ENCODE results near the gene NEK7.
"Not testable (repeated sequence)": the region's sequence is repeated elsewhere in the genome, so short reads cannot be mapped to it uniquely, and the experiment has no call there.

Gene NEK7

GRCh38 chr1:198227454-198227853 is 70.7 kb downstream of the NEK7 start:
- H3K27ac ChIP-seq (ENCODE audit: low read length); H3K36me3 ChIP-seq (ENCODE audit: insufficient read depth, low read depth, low read length); H3K9me3 ChIP-seq (ENCODE audit: insufficient read depth, low read depth, low read length); H3K9ac ChIP-seq (ENCODE audit: low read depth, low read length); H3K27me3 ChIP-seq (ENCODE audit: insufficient read depth, low read length); H3K4me3 ChIP-seq (ENCODE audit: low read length): not testable (repeated sequence)
- H3K4me1 ChIP-seq (ENCODE audit: insufficient read depth, low read length), result peaks cover 11% of the 10 kb centered on the region

- H3K4me1 ChIP-seq (ENCODE audit: insufficient read depth, low read length), result peaks cover 23% of the 10 kb centered on the region
- no peaks in the 10 kb centered on the region for H3K27me3 ChIP-seq (ENCODE audit: insufficient read depth, low read length)
- no peak overlapping the region for H3K9ac ChIP-seq (ENCODE audit: low read depth, low read length)
- no peak overlapping the region for H3K27ac ChIP-seq (ENCODE audit: low read length)
- no peaks in the 10 kb centered on the region for H3K36me3 ChIP-seq (ENCODE audit: insufficient read depth, low read depth, low read length)
- no peak overlapping the region for H3K4me3 ChIP-seq (ENCODE audit: low read length)
- no peaks in the 10 kb centered on the region for H3K9me3 ChIP-seq (ENCODE audit: insufficient read depth, low read depth, low read length)
Measured at GRCh38 chr1:198228925-198229324, 72.1 kb downstream of the NEK7 start.

- Histone ChIP-seq H3K27ac (ENCODE audit: low read length) (peak overlapping the region; percentile 16), H3K36me3 (ENCODE audit: insufficient read depth, low read depth, low read length) (no peaks in the 10 kb centered on the region), H3K27me3 (ENCODE audit: insufficient read depth, low read length) (no peaks in the 10 kb centered on the region), H3K9me3 (ENCODE audit: insufficient read depth, low read depth, low read length) (no peaks in the 10 kb centered on the region), H3K4me3 (ENCODE audit: low read length) (no peak overlapping the region), H3K9ac (ENCODE audit: low read depth, low read length) (no peak overlapping the region), H3K4me1 (ENCODE audit: insufficient read depth, low read length) (peaks cover 36% of the 10 kb centered on the region)
Measured at GRCh38 chr1:198231779-198232178, 75.0 kb downstream of the NEK7 start.

- H3K4me1 ChIP-seq (ENCODE audit: insufficient read depth, low read length), result peaks cover 36% of the 10 kb centered on the region
- no peaks in the 10 kb centered on the region for H3K36me3 ChIP-seq (ENCODE audit: insufficient read depth, low read depth, low read length)
- H3K4me3 ChIP-seq (ENCODE audit: low read length), result no peak overlapping the region
- H3K9me3 ChIP-seq (ENCODE audit: insufficient read depth, low read depth, low read length), result no peaks in the 10 kb centered on the region
- no peaks in the 10 kb centered on the region for H3K27me3 ChIP-seq (ENCODE audit: insufficient read depth, low read length)
- H3K9ac ChIP-seq (ENCODE audit: low read depth, low read length), result no peak overlapping the region
- H3K27ac ChIP-seq (ENCODE audit: low read length), result peak overlapping the region; percentile 16
Measured at GRCh38 chr1:198232378-198232777, 75.6 kb downstream of the NEK7 start.

GRCh38 chr1:198232940-198233675 is 76.3 kb downstream of the NEK7 start:
- Histone ChIP-seq H3K27ac (ENCODE audit: low read length) (no peak overlapping the region), H3K27me3 (ENCODE audit: insufficient read depth, low read length) (no peaks in the 10 kb centered on the region), H3K9me3 (ENCODE audit: insufficient read depth, low read depth, low read length) (no peaks in the 10 kb centered on the region), H3K4me1 (ENCODE audit: insufficient read depth, low read length) (peaks cover 36% of the 10 kb centered on the region), H3K4me3 (ENCODE audit: low read length) (no peak overlapping the region), H3K9ac (ENCODE audit: low read depth, low read length) (no peak overlapping the region), H3K36me3 (ENCODE audit: insufficient read depth, low read depth, low read length) (no peaks in the 10 kb centered on the region)

- Histone ChIP-seq H3K36me3 (ENCODE audit: insufficient read depth, low read depth, low read length) (no peaks in the 10 kb centered on the region), H3K27me3 (ENCODE audit: insufficient read depth, low read length) (no peaks in the 10 kb centered on the region), H3K4me1 (ENCODE audit: insufficient read depth, low read length) (peaks cover 36% of the 10 kb centered on the region), H3K9ac (ENCODE audit: low read depth, low read length) (no peak overlapping the region), H3K9me3 (ENCODE audit: insufficient read depth, low read depth, low read length) (no peaks in the 10 kb centered on the region), H3K27ac (ENCODE audit: low read length) (peak overlapping the region; percentile 37), H3K4me3 (ENCODE audit: low read length) (peak overlapping the region; percentile 30; the same call in 1 of the 2 replicates)
Measured at GRCh38 chr1:198234520-198235251, 77.9 kb downstream of the NEK7 start.

- no peaks in the 10 kb centered on the region for H3K36me3 ChIP-seq (ENCODE audit: insufficient read depth, low read depth, low read length)
- no peak overlapping the region for H3K27ac ChIP-seq (ENCODE audit: low read length)
- H3K4me3 ChIP-seq (ENCODE audit: low read length), result no peak overlapping the region
- H3K27me3 ChIP-seq (ENCODE audit: insufficient read depth, low read length), result no peaks in the 10 kb centered on the region
- H3K9me3 ChIP-seq (ENCODE audit: insufficient read depth, low read depth, low read length), result no peaks in the 10 kb centered on the region
- H3K9ac ChIP-seq (ENCODE audit: low read depth, low read length), result no peak overlapping the region
- peaks cover 21% of the 10 kb centered on the region for H3K4me1 ChIP-seq (ENCODE audit: insufficient read depth, low read length)
Measured at GRCh38 chr1:198238121-198238520, 81.3 kb downstream of the NEK7 start.

GRCh38 chr1:198241553-198241952 is 84.8 kb downstream of the NEK7 start:
- H3K36me3 ChIP-seq (ENCODE audit: insufficient read depth, low read depth, low read length), result no peaks in the 10 kb centered on the region
- H3K4me1 ChIP-seq (ENCODE audit: insufficient read depth, low read length), result no peaks in the 10 kb centered on the region
- no peak overlapping the region for H3K4me3 ChIP-seq (ENCODE audit: low read length)
- no peaks in the 10 kb centered on the region for H3K9me3 ChIP-seq (ENCODE audit: insufficient read depth, low read depth, low read length)
- H3K27me3 ChIP-seq (ENCODE audit: insufficient read depth, low read length), result no peaks in the 10 kb centered on the region
- no peak overlapping the region for H3K27ac ChIP-seq (ENCODE audit: low read length)
- no peak overlapping the region for H3K9ac ChIP-seq (ENCODE audit: low read depth, low read length)

- no peak overlapping the region for H3K27ac ChIP-seq (ENCODE audit: low read length)
- no peaks in the 10 kb centered on the region for H3K4me1 ChIP-seq (ENCODE audit: insufficient read depth, low read length)
- H3K9me3 ChIP-seq (ENCODE audit: insufficient read depth, low read depth, low read length), result no peaks in the 10 kb centered on the region
- no peak overlapping the region for H3K4me3 ChIP-seq (ENCODE audit: low read length)
- H3K9ac ChIP-seq (ENCODE audit: low read depth, low read length), result no peak overlapping the region
- no peaks in the 10 kb centered on the region for H3K36me3 ChIP-seq (ENCODE audit: insufficient read depth, low read depth, low read length)
- no peaks in the 10 kb centered on the region for H3K27me3 ChIP-seq (ENCODE audit: insufficient read depth, low read length)
Measured at GRCh38 chr1:198244772-198245171, 88.0 kb downstream of the NEK7 start.

- H3K27me3 ChIP-seq (ENCODE audit: insufficient read depth, low read length), result no peaks in the 10 kb centered on the region
- H3K36me3 ChIP-seq (ENCODE audit: insufficient read depth, low read depth, low read length), result no peaks in the 10 kb centered on the region
- H3K27ac ChIP-seq (ENCODE audit: low read length), result no peak overlapping the region
- H3K9me3 ChIP-seq (ENCODE audit: insufficient read depth, low read depth, low read length), result no peaks in the 10 kb centered on the region
- no peak overlapping the region for H3K4me3 ChIP-seq (ENCODE audit: low read length)
- no peak overlapping the region for H3K9ac ChIP-seq (ENCODE audit: low read depth, low read length)
- H3K4me1 ChIP-seq (ENCODE audit: insufficient read depth, low read length), result no peaks in the 10 kb centered on the region
Measured at GRCh38 chr1:198245379-198245778, 88.6 kb downstream of the NEK7 start.

GRCh38 chr1:198246337-198246736 is 89.5 kb downstream of the NEK7 start:
- no peaks in the 10 kb centered on the region for H3K27me3 ChIP-seq (ENCODE audit: insufficient read depth, low read length)
- H3K9me3 ChIP-seq (ENCODE audit: insufficient read depth, low read depth, low read length), result no peaks in the 10 kb centered on the region
- H3K36me3 ChIP-seq (ENCODE audit: insufficient read depth, low read depth, low read length), result no peaks in the 10 kb centered on the region
- no peak overlapping the region for H3K4me3 ChIP-seq (ENCODE audit: low read length)
- H3K27ac ChIP-seq (ENCODE audit: low read length), result no peak overlapping the region
- no peak overlapping the region for H3K9ac ChIP-seq (ENCODE audit: low read depth, low read length)
- H3K4me1 ChIP-seq (ENCODE audit: insufficient read depth, low read length), result no peaks in the 10 kb centered on the region

GRCh38 chr1:198253259-198253658 is 96.5 kb downstream of the NEK7 start:
- Histone ChIP-seq H3K4me3 (ENCODE audit: low read length) (no peak overlapping the region), H3K9ac (ENCODE audit: low read depth, low read length) (no peak overlapping the region), H3K27ac (ENCODE audit: low read length) (no peak overlapping the region)

More at GRCh38 chr1:198253259-198253658, 96.5 kb downstream of the NEK7 start:
- no peaks in the 10 kb centered on the region for H3K36me3 ChIP-seq (ENCODE audit: insufficient read depth, low read depth, low read length)
- no peaks in the 10 kb centered on the region for H3K27me3 ChIP-seq (ENCODE audit: insufficient read depth, low read length)
- H3K4me1 ChIP-seq (ENCODE audit: insufficient read depth, low read length), result peaks cover 8% of the 10 kb centered on the region; the same call in 1 of the 2 replicates
- H3K9me3 ChIP-seq (ENCODE audit: insufficient read depth, low read depth, low read length), result no peaks in the 10 kb centered on the region

Data from iPS-20b (cell line).